HepG2 (cell line): ENCODE results near the gene SLC41A3. TPM values are rescaled to one million over a fixed set of nuclear protein-coding genes. Genes with fewer than 3 reads are reported as not detected.

ENCODE experiments used
- CENPT ChIP-seq: sonication (generic); formaldehyde crosslinking; IDR thresholded peaks from 2 replicates; pipeline ENCODE4 v1.8.0; 2022; ENCODE audit warnings: low read depth, mild to moderate bottlenecking, moderate library complexity, missing genetic modification reagents
- SOX5 ChIP-seq: IDR thresholded peaks from 2 replicates; pipeline ENCODE4 v1.6.1; 2016; ENCODE audit warnings: borderline replicate concordance
- ZFP82 ChIP-seq: sonication (generic); formaldehyde crosslinking; IDR thresholded peaks from 2 replicates; pipeline ENCODE4 v1.5.1; 2020; ENCODE audit warnings: mild to moderate bottlenecking, missing genetic modification reagents, borderline replicate concordance
- ZNF160 ChIP-seq: sonication (generic); formaldehyde crosslinking; IDR thresholded peaks from 2 replicates; pipeline ENCODE4 v1.8.0; 2022; ENCODE audit warnings: mild to moderate bottlenecking, inconsistent platforms, missing genetic modification reagents
- ZNF724P ChIP-seq: sonication (generic); formaldehyde crosslinking; IDR thresholded peaks from 2 replicates; pipeline ENCODE4 v1.8.0; 2022; ENCODE audit warnings: missing genetic modification reagents, borderline replicate concordance
- polyA plus RNA-seq, 8 experiments: library from polyadenylated mRNA; depleted of rRNA in 3 of 8; stranded (reverse) in 7 of 8; unstranded in 1 of 8; fragments of >200 nt; fragmentation: Illumina TruSeq in 4 of 8; extraction: Trizol in 4 of 8; gene quantifications; 2 replicates each; pipeline versions ENCODE4 v1.2.1 to v1.2.3, GENCODE V29; 2011 to 2016; ENCODE audit warnings: low read depth in 4 of 8, missing spikeins in 1 of 8, mixed read lengths in 1 of 8; ENCODE audit not compliant: insufficient read depth in 1 of 8
- total RNA-seq, 5 experiments: library from RNA; depleted of rRNA; stranded (reverse); fragments of >200 nt; fragmentation: Illumina TruSeq; extraction: Trizol; gene quantifications; 2 replicates each; pipeline ENCODE4 v1.2.3, GENCODE V29; 2016; ENCODE audit warnings: low read depth in 1 of 5
- TF ChIP-seq, protein P1 (sequence below): sonication (generic); formaldehyde crosslinking; IDR thresholded peaks from one replicate; pipeline ENCODE4 v1.5.1; 2020; ENCODE audit warnings: mild to moderate bottlenecking, missing genetic modification reagents; ENCODE audit errors: not compliant biosample characterization
- TF ChIP-seq, protein P2 (sequence below): IDR thresholded peaks from 2 replicates; pipeline ENCODE4 v1.6.1; 2016; ENCODE audit warnings: low read depth, control low read depth
- TF ChIP-seq, protein P3 (sequence below): conservative IDR thresholded peaks from 2 replicates; pipeline ENCODE4 v1.6.1; 2018; ENCODE audit warnings: missing genetic modification reagents
- TF ChIP-seq, protein P4 (sequence below): sonication (generic); formaldehyde crosslinking; IDR thresholded peaks from 2 replicates; pipeline ENCODE4 v1.5.0; 2020; ENCODE audit warnings: missing genetic modification reagents, mild to moderate bottlenecking, borderline replicate concordance

SLC41A3 gene
- total and polyA plus RNA-seq, 2 of the 13 experiments (the other 11 are each of a cell fraction or from before 2014, with no cell fraction given): 26.0 to 71.1 TPM

DNA sequence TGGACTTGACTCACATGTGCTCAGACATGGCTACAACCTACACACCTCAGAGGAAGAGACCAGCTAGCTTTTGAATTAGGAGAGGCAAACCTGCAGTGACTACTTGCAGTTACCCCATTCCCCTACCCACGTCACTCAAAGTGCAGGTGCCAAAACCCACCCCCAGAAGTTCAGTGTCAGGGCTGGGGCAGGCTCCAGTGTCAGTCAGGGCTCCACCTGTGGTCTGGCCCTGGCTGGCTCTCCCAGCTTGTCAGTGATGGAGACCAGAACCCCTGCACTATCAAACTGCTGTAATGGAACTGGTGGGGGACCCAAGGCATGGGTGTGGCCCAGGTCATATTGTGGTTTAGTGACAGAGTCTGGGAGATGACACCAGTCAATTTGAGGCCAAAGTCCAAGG is 32.6 kb upstream of the SLC41A3 start (continued):
- TF ChIP-seq, protein P1, sequence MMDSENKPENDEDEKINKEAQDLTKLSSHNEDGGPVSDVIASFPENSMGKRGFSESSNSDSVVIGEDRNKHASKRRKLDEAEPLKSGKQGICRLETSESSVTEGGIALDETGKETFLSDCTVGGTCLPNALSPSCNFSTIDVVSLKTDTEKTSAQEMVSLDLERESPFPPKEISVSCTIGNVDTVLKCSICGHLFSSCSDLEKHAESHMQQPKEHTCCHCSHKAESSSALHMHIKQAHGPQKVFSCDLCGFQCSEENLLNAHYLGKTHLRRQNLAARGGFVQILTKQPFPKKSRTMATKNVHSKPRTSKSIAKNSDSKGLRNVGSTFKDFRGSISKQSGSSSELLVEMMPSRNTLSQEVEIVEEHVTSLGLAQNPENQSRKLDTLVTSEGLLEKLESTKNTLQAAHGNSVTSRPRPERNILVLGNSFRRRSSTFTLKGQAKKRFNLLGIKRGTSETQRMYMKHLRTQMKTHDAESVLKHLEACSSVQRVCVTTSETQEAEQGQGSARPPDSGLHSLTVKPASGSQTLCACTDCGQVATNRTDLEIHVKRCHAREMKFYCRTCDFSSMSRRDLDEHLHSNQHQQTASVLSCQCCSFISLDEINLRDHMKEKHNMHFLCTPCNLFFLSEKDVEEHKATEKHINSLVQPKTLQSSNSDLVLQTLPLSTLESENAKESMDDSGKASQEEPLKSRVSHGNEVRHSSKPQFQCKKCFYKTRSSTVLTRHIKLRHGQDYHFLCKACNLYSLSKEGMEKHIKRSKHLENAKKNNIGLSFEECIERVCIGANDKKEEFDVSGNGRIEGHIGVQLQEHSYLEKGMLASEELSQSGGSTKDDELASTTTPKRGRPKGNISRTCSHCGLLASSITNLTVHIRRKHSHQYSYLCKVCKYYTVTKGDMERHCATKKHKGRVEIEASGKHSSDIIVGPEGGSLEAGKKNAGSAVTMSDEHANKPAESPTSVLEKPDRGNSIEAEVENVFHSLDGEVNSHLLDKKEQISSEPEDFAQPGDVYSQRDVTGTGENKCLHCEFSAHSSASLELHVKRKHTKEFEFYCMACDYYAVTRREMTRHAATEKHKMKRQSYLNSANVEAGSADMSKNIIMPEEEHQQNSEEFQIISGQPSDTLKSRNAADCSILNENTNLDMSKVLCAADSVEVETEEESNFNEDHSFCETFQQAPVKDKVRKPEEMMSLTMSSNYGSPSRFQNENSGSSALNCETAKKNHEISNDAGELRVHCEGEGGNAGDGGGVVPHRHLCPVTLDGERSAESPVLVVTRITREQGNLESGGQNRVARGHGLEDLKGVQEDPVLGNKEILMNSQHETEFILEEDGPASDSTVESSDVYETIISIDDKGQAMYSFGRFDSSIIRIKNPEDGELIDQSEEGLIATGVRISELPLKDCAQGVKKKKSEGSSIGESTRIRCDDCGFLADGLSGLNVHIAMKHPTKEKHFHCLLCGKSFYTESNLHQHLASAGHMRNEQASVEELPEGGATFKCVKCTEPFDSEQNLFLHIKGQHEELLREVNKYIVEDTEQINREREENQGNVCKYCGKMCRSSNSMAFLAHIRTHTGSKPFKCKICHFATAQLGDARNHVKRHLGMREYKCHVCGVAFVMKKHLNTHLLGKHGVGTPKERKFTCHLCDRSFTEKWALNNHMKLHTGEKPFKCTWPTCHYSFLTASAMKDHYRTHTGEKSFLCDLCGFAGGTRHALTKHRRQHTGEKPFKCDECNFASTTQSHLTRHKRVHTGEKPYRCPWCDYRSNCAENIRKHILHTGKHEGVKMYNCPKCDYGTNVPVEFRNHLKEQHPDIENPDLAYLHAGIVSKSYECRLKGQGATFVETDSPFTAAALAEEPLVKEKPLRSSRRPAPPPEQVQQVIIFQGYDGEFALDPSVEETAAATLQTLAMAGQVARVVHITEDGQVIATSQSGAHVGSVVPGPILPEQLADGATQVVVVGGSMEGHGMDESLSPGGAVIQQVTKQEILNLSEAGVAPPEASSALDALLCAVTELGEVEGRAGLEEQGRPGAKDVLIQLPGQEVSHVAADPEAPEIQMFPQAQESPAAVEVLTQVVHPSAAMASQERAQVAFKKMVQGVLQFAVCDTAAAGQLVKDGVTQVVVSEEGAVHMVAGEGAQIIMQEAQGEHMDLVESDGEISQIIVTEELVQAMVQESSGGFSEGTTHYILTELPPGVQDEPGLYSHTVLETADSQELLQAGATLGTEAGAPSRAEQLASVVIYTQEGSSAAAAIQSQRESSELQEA (CRISPR knock-in tag): no peak
- no peak for TF ChIP-seq SOX5 (CRISPR knock-in tag)
- TF ChIP-seq CENPT (CRISPR knock-in tag): no peak
- TF ChIP-seq ZNF160 (CRISPR knock-in tag): no peak
- no peak for TF ChIP-seq ZFP82
- TF ChIP-seq, protein P2, sequence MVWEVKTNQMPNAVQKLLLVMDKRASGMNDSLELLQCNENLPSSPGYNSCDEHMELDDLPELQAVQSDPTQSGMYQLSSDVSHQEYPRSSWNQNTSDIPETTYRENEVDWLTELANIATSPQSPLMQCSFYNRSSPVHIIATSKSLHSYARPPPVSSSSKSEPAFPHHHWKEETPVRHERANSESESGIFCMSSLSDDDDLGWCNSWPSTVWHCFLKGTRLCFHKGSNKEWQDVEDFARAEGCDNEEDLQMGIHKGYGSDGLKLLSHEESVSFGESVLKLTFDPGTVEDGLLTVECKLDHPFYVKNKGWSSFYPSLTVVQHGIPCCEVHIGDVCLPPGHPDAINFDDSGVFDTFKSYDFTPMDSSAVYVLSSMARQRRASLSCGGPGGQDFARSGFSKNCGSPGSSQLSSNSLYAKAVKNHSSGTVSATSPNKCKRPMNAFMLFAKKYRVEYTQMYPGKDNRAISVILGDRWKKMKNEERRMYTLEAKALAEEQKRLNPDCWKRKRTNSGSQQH (CRISPR knock-in tag): no peak
- TF ChIP-seq, protein P3, sequence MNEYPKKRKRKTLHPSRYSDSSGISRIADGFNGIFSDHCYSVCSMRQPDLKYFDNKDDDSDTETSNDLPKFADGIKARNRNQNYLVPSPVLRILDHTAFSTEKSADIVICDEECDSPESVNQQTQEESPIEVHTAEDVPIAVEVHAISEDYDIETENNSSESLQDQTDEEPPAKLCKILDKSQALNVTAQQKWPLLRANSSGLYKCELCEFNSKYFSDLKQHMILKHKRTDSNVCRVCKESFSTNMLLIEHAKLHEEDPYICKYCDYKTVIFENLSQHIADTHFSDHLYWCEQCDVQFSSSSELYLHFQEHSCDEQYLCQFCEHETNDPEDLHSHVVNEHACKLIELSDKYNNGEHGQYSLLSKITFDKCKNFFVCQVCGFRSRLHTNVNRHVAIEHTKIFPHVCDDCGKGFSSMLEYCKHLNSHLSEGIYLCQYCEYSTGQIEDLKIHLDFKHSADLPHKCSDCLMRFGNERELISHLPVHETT: no peak
- no peak for TF ChIP-seq ZNF724P (CRISPR knock-in tag)
- TF ChIP-seq, protein P4, sequence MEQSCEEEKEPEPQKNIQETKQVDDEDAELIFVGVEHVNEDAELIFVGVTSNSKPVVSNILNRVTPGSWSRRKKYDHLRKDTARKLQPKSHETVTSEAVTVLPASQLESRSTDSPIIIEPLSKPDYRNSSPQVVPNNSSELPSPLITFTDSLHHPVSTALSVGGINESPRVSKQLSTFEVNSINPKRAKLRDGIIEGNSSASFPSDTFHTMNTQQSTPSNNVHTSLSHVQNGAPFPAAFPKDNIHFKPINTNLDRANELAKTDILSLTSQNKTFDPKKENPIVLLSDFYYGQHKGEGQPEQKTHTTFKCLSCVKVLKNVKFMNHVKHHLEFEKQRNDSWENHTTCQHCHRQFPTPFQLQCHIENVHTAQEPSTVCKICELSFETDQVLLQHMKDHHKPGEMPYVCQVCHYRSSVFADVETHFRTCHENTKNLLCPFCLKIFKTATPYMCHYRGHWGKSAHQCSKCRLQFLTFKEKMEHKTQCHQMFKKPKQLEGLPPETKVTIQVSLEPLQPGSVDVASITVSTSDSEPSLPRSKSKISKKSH (CRISPR knock-in tag): no peak
